ENCODE measurements around the gene TJAP1. TPM values are rescaled to one million over a fixed set of nuclear protein-coding genes. Genes with fewer than 3 reads are reported as not detected.

The TJAP1 gene
- total and polyA plus RNA-seq, 2 of the 8 experiments (the other 6 are each of a cell fraction or from before 2014, with no cell fraction given) = 30.7 to 40.4 TPM

DNA sequence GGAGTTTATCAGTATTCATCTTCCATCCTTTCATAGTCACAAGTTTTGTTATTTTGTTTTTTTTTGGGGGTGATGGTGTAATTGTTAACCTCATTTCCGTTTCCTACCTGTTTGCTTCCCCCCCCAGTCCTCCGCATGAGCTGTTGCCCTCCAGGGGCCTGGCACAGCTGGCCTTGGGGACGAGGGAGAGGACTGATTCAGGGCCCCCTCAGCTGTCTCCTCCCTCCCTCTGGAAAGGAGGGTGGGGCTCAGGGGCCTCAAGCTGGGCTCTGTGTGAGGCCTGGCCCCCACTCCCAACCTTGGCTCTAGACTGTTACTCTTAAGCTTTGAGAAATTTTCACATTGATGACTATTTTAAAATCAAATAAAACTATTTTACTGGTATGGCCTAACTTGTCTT, 28.8 kb downstream of the TJAP1 start:
- H3K9ac ChIP-seq (replicated peaks in 1 of 4; ENCODE audit: extremely low read depth in 1 of 4, low read depth in 3 of 4, low read length in 3 of 4) = no peak overlapping the region
- H3K36me3 ChIP-seq (ENCODE audit: control insufficient read depth in 2 of 4, insufficient read depth in 4 of 4, low read length in 3 of 4) = peaks cover 8 to 22% (median 18%) of the 10 kb centered on the region in 4 experiments; a peak in 7 of 8 replicates
- H3K4me1 ChIP-seq (replicated peaks in 1 of 4; ENCODE audit: control insufficient read depth in 3 of 4, insufficient read depth in 4 of 4, low read length in 3 of 4) = peaks cover 0 to 12% (median 8%) of the 10 kb centered on the region in 4 experiments; a peak in 5 of 7 replicates
- no peak overlapping the region for H3K27ac ChIP-seq (ENCODE audit: low read depth, low read length)
- no peak overlapping the region for H3K56ac ChIP-seq (replicated peaks; ENCODE audit: insufficient read length, low read depth, low read length)
- H3K4me3 ChIP-seq (ENCODE audit: extremely low read depth in 1 of 4, insufficient read depth in 2 of 4, low read depth in 3 of 4, low read length in 4 of 4) = no peak overlapping the region
- H3K23ac ChIP-seq (ENCODE audit: insufficient read length) = no peak overlapping the region
- H4K8ac ChIP-seq (ENCODE audit: extremely low read depth, insufficient read depth, low read length) = no peak overlapping the region
- peaks cover 12% of the 10 kb centered on the region for H3K23me2 ChIP-seq (ENCODE audit: low read depth, low read length)
- 74% methylated on average over 3 of the region's 3 CpGs; no CpG with 5 or more reads in 1 of the 2 experiments for WGBS, 2 experiments (ENCODE audit: extremely low coverage in 1 of 2, insufficient coverage in 1 of 2, insufficient read length in 1 of 2, insufficient replicate concordance in 2 of 2, low coverage in 1 of 2, low lambda C conversion rate in 2 of 2, missing lambda C conversion rate in 1 of 2)
- no peak for FAIRE-seq
- H3K18ac ChIP-seq (ENCODE audit: extremely low read depth, low read length) = no peak overlapping the region
- POLR2A ChIA-PET (ENCODE audit: partially characterized antibody) = interaction anchor here (1.1 to 12.6 kb wide), 9 partner anchors 11 to 92 kb away, joined by 3 to 147 read pairs (median 7); partner anchors contain the start of genes ABCC10, DLK2, POLR1C and TJAP1
- H3K4me2 ChIP-seq (ENCODE audit: insufficient read depth in 1 of 2, low read depth in 2 of 2, low read length in 2 of 2) = no peak overlapping the region
- no peaks in the 10 kb centered on the region for H3K79me1 ChIP-seq (ENCODE audit: low read depth, low read length)
- no peak overlapping the region for H2BK20ac ChIP-seq (ENCODE audit: low read length)
- no peak overlapping the region for H3K14ac ChIP-seq (ENCODE audit: insufficient read length)
- H2BK120ac ChIP-seq (replicated peaks; ENCODE audit: low read depth, low read length) = no peak overlapping the region
- H3K9me3 ChIP-seq (ENCODE audit: insufficient read depth in 2 of 2, low read depth in 1 of 2, low read length in 1 of 2) = no peaks in the 10 kb centered on the region
- H2BK12ac ChIP-seq (ENCODE audit: low read depth, low read length) = no peak overlapping the region
- H2AK5ac ChIP-seq (ENCODE audit: low read depth, low read length) = no peak overlapping the region
- H4K20me1 ChIP-seq (replicated peaks in 1 of 2; ENCODE audit: control insufficient read depth in 1 of 2, insufficient read depth in 2 of 2, low read length in 2 of 2) = peaks cover 2 to 16% of the 10 kb centered on the region in 2 experiments
- H4K91ac ChIP-seq (replicated peaks; ENCODE audit: insufficient read length, low read length) = no peak overlapping the region
- H3K27me3 ChIP-seq (replicated peaks in 1 of 4; ENCODE audit: control insufficient read depth in 3 of 4, extremely low read depth in 1 of 4, insufficient read depth in 3 of 4, low read length in 3 of 4) = peaks cover 0 to 19% (median 15%) of the 10 kb centered on the region in 4 experiments; a peak in 5 of 7 replicates
- DNase-seq (ENCODE audit: low read depth in 1 of 2, low spot score in 2 of 2) = no peak
- H4K5ac ChIP-seq (ENCODE audit: insufficient read length, low read depth, low read length) = no peak overlapping the region
- H3K79me2 ChIP-seq (ENCODE audit: control insufficient read depth in 1 of 2, insufficient read depth in 2 of 2, low read length in 2 of 2) = no peaks in the 10 kb centered on the region
- no peak overlapping the region for H2AFZ ChIP-seq (ENCODE audit: low read length)
- TF ChIP-seq CHD1 (IDR thresholded peaks at IDR 0.05; ENCODE audit: low read depth, low read length) = no peak
- no peak for TF ChIP-seq FOSL1 (IDR thresholded peaks at IDR 0.05; ENCODE audit: insufficient read depth, low read depth, low read length)
- no peak for TF ChIP-seq TBP (IDR thresholded peaks at IDR 0.05; ENCODE audit: low read depth, low read length)
- TF ChIP-seq BRCA1 (IDR thresholded peaks at IDR 0.05; ENCODE audit: low read depth, low read length) = no peak
- TF ChIP-seq CTBP2 (IDR thresholded peaks at IDR 0.05; ENCODE audit: borderline replicate concordance, insufficient read depth, insufficient read length, low read length) = no peak
- TF ChIP-seq EZH2 (IDR thresholded peaks at IDR 0.05; ENCODE audit: low read depth, low read length, severe bottlenecking) = no peak
- H2BK5ac ChIP-seq (ENCODE audit: low read depth, low read length) = no peak overlapping the region
- CTCF ChIA-PET (ENCODE audit: partially characterized antibody) = interaction anchor here (0.7 to 31.7 kb wide), 24 partner anchors 8 to 289 kb away, joined by 3 to 536 read pairs (median 6); partner anchors contain the start of genes ABCC10, DLK2, DNPH1 and POLR1C
- no peak overlapping the region for H2BK15ac ChIP-seq (ENCODE audit: low read length)
- no peak overlapping the region for H3K4ac ChIP-seq (replicated peaks; ENCODE audit: insufficient read length, low read depth, low read length)

All from H1 (cell line).